HG03095 (cell line): ENCODE measurements around the gene GDAP2.
A peak's percentile ranks its signal among the peaks of the same experiment; 100 is the strongest.
"Not testable (repeated sequence)": the region's sequence is repeated elsewhere in the genome, so short reads cannot be mapped to it uniquely, and the experiment has no call there.

Source experiments
- ATAC-seq: cut with Tn5 transposase; IDR thresholded peaks from one replicate; pipeline ENCODE4 v1.9.1; 2021; ENCODE audit warnings: moderate library complexity; ENCODE audit not compliant: unreplicated experiment

Gene GDAP2

GRCh38 chr1:117929343-117930172 lies at the start of gene GDAP2, which contains the start of gene WDR3:
TSS of gene GDAP2 (minus strand) at chr1:117929621. CDS start at chr1:117920357, 9,264 bp downstream.
TSS of gene WDR3 (plus strand) at chr1:117929739. CDS start at chr1:117933320, 3,581 bp downstream.
- ATAC-seq, result peak; percentile 95

- ATAC-seq, result no peak
Observed at GRCh38 chr1:117976381-117976780, 47.0 kb upstream of the GDAP2 start.

GRCh38 chr1:117971777-117972176 lies 42.4 kb upstream of the GDAP2 start:
- no peak for ATAC-seq

- ATAC-seq, result no peak
Observed at GRCh38 chr1:117970252-117970651, 40.8 kb upstream of the GDAP2 start.

GRCh38 chr1:117967881-117968280 lies 38.5 kb upstream of the GDAP2 start:
- ATAC-seq, result no peak

- ATAC-seq, result no peak
Observed at GRCh38 chr1:117967477-117967876, 38.1 kb upstream of the GDAP2 start.

GRCh38 chr1:117964290-117965038 lies 35.0 kb upstream of the GDAP2 start:
- ATAC-seq, result no peak

GRCh38 chr1:117959364-117959763 lies 29.9 kb upstream of the GDAP2 start:
- no peak for ATAC-seq

GRCh38 chr1:117952386-117952785 lies 23.0 kb upstream of the GDAP2 start:
- no peak for ATAC-seq

- ATAC-seq, result no peak
Observed at GRCh38 chr1:117942293-117942692, 12.9 kb upstream of the GDAP2 start.

GRCh38 chr1:117933769-117934168 lies 4.3 kb upstream of the GDAP2 start:
- no peak for ATAC-seq

- ATAC-seq, result no peak
Observed at GRCh38 chr1:117932576-117932975, 3.2 kb upstream of the GDAP2 start.

GRCh38 chr1:117930484-117930883 lies 1.1 kb upstream of the GDAP2 start:
- no peak for ATAC-seq

GRCh38 chr1:117930173-117930447 lies 689 bp upstream of the GDAP2 start:
- no peak for ATAC-seq

GRCh38 chr1:117928881-117929342 lies 509 bp downstream of the GDAP2 start:
- ATAC-seq, result peak; percentile 31

GRCh38 chr1:117925981-117926380 lies 3.4 kb downstream of the GDAP2 start:
- ATAC-seq, result no peak

- ATAC-seq, result not testable (repeated sequence)
Observed at GRCh38 chr1:117922717-117923116, 6.7 kb downstream of the GDAP2 start.

- ATAC-seq, result no peak
Observed at GRCh38 chr1:117921991-117922390, 7.4 kb downstream of the GDAP2 start.

GRCh38 chr1:117919376-117919775 lies 10.0 kb downstream of the GDAP2 start:
- no peak for ATAC-seq

GRCh38 chr1:117911051-117911450 lies 18.4 kb downstream of the GDAP2 start:
- no peak for ATAC-seq

GRCh38 chr1:117905019-117905418 lies 24.4 kb downstream of the GDAP2 start:
- ATAC-seq, result no peak

GRCh38 chr1:117904485-117904884 lies 24.9 kb downstream of the GDAP2 start:
- no peak for ATAC-seq
